Measurements from ENCODE around the gene SCAF1. TPM values are rescaled to one million over a fixed set of nuclear protein-coding genes. Genes with fewer than 3 reads are reported as not detected.

The SCAF1 gene
- total RNA-seq, 2 donors from 2014 or later: 16.1 to 36.6 TPM

DNA sequence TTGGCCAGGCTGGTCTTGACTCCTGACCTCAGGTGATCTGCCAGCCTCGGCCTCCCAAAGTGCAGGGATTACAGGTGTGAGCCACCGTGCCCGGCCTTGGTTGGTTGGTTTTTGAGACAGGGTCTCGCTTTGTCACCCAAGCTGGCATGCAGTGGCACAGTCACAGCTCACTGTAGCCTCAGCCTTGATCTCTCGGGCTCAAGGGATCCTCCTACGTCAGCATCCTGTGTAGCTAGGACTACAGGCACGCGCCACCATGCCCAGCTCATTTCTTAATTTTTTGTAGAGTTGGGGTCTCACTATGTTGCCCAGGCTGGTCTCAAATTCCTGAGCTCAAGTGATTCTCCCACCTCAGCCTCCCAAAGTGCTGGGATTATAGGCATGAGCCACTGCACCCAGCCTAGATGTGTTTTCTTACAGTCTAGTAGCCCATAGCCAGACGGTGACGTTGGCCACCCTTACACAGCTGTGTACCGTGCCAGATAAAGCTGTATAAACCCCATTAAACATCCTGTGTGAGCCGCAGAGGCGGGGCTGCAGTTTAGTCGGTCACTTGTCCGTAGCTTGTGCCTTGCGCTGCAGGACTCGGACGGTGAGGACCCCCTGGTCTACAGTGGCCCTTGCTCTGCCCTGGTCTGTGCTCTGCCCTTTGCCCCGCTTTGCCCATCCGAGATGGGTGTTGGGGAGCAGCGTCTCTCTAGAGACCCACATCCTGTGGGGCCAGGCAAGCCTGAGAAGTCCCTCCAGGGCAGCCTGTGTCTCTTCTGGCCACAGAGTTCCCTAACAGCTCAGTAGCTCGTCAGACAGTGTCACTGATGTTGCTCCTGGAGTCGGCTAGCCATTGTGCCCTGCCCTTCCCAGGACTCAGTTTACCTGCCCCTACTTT lies 13.8 kb downstream of the SCAF1 start:
- ATAC-seq: no peak
- no peak for TF ChIP-seq POLR2A (IDR thresholded peaks at IDR 0.05)
- TF ChIP-seq, protein P1, sequence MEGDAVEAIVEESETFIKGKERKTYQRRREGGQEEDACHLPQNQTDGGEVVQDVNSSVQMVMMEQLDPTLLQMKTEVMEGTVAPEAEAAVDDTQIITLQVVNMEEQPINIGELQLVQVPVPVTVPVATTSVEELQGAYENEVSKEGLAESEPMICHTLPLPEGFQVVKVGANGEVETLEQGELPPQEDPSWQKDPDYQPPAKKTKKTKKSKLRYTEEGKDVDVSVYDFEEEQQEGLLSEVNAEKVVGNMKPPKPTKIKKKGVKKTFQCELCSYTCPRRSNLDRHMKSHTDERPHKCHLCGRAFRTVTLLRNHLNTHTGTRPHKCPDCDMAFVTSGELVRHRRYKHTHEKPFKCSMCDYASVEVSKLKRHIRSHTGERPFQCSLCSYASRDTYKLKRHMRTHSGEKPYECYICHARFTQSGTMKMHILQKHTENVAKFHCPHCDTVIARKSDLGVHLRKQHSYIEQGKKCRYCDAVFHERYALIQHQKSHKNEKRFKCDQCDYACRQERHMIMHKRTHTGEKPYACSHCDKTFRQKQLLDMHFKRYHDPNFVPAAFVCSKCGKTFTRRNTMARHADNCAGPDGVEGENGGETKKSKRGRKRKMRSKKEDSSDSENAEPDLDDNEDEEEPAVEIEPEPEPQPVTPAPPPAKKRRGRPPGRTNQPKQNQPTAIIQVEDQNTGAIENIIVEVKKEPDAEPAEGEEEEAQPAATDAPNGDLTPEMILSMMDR (IDR thresholded peaks at IDR 0.05): no peak
- intact Hi-C loops (cut with DNase I): no loop called here

DNA sequence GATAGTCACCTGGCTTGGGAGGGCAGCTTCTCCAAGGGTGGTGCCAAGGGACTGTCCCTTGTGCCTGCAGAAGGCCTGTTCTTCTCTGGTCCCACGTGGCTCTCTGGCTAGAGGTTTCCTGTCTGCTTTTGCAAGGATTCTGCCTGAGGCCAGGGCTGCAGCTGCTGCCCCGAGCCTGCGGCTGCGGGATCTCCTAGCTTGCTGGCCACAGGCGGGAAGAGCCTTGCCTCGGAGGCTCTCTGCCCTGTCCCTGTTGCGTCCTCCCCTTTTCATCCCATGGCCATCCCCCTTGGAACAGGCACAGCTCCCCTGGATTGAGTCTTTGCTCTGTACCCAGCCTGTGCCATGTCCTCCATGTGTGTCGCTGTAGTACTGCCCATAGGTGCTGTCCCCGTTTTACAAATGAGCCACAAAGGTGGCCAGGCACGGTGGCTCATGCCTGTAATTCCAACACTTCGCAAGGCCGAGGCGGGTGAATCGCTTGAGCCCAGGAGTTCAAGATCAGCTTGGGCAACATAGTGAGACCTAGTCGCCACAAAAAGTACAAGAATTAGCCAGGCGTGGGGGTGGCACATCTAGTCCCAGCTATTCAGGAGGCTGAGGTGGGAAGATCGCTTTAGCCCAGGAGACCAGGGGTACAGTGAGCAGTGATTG lies 14.6 kb downstream of the SCAF1 start:
- DNase-seq (no peak), ATAC-seq (no peak)
- Histone ChIP-seq H3K27me3 (no peaks in the 10 kb centered on the region), H3K4me3 (no peak overlapping the region), H3K4me1 (no peaks in the 10 kb centered on the region), H3K36me3 (replicated peaks in 1 of 2; ENCODE audit: insufficient read depth in 1 of 2, low read depth in 2 of 2) (peaks cover 0 to 38% of the 10 kb centered on the region in 2 donors), H3K9me3 (no peaks in the 10 kb centered on the region), H3K27ac (no peak overlapping the region)
- intact Hi-C loops (cut with DNase I): no loop called here
- WGBS, 2 donors: 89 to 93% methylated on average over 17 of the region's 17 CpGs
- TF ChIP-seq, protein P1 (IDR thresholded peaks at IDR 0.05): no peak
- no peak for TF ChIP-seq POLR2A (IDR thresholded peaks at IDR 0.05)

More for the DNA sequence above, 13.8 kb downstream of the SCAF1 start:
- no peaks in the 10 kb centered on the region for H3K4me1 ChIP-seq
- H3K4me3 ChIP-seq: no peak overlapping the region
- DNase-seq: no peak
- H3K27ac ChIP-seq: no peak overlapping the region
- no peaks in the 10 kb centered on the region for H3K9me3 ChIP-seq
- H3K36me3 ChIP-seq (replicated peaks in 1 of 2; ENCODE audit: insufficient read depth in 1 of 2, low read depth in 2 of 2): peaks cover 3 to 38% of the 10 kb centered on the region in 2 donors
- H3K27me3 ChIP-seq: no peaks in the 10 kb centered on the region
- 86 to 91% methylated on average over 12 to 23 of the region's 23 CpGs for WGBS, 2 donors

DNA sequence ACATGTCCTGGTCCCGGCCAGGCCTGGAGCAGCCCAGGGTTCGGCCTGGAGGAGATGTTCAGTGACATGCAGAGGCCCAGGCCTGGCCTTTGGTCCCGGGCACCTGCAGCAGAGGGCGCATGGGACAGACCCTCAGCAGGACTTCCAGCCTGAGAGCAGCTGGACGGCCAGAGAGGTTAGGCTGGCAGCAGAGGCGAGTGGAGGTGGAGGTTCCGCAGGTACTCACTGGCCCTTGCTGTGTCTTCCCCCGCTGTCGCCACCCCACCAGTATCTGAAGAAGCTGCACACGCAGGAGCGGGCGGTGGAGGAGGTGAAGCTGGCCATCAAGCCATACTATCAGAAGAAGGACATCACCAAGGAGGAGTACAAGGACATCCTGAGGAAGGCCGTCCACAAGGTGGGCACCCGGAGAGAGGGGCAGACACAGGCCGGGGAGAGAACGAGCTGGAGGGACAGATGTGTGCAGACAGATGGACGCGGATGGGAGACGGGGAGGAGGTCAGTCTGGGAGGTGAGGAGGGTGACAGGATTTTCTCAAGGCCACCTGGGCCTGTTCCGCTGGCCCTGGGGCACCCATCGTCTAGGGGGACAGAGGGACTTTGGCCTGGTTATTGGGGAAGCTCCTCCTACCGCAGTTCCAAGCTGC lies 15.6 kb downstream of the SCAF1 start:
- no peak for TF ChIP-seq POLR2A (IDR thresholded peaks at IDR 0.05)
- TF ChIP-seq, protein P1 (IDR thresholded peaks at IDR 0.05): no peak
- H3K4me1 ChIP-seq: no peaks in the 10 kb centered on the region
- H3K36me3 ChIP-seq (replicated peaks in 1 of 2; ENCODE audit: insufficient read depth in 1 of 2, low read depth in 2 of 2): peaks cover 7 to 37% of the 10 kb centered on the region in 2 donors
- intact Hi-C loops (cut with DNase I): no loop called here
- 85 to 88% methylated on average over 13 to 21 of the region's 22 CpGs for WGBS, 2 donors
- H3K9me3 ChIP-seq: no peaks in the 10 kb centered on the region
- H3K27me3 ChIP-seq: no peaks in the 10 kb centered on the region
- H3K4me3 ChIP-seq: no peak overlapping the region
- no peak for DNase-seq
- no peak for ATAC-seq
- H3K27ac ChIP-seq: no peak overlapping the region

- intact Hi-C loops (cut with DNase I): no loop called here
- Histone ChIP-seq H3K4me3 (no peak overlapping the region), H3K27me3 (no peaks in the 10 kb centered on the region), H3K9me3 (no peaks in the 10 kb centered on the region), H3K36me3 (replicated peaks in 1 of 2; ENCODE audit: insufficient read depth in 1 of 2, low read depth in 2 of 2) (peaks cover 7 to 32% of the 10 kb centered on the region in 2 donors), H3K4me1 (no peaks in the 10 kb centered on the region), H3K27ac (no peak overlapping the region)
- WGBS, 2 donors: 88% methylated on average over 3 to 9 of the region's 15 CpGs
- DNase-seq (no peak), ATAC-seq (no peak)
- no peak for TF ChIP-seq POLR2A (IDR thresholded peaks at IDR 0.05)
- TF ChIP-seq, protein P1 (IDR thresholded peaks at IDR 0.05): no peak
Observed at GRCh38 chr19:49658139-49658517, 16.1 kb downstream of the SCAF1 start.

Data from body of pancreas (tissue), 4 donors.